CD4-positive, alpha-beta memory T cell (primary cell): ENCODE measurements around the gene NBPF1. TPM values are rescaled to one million over a fixed set of nuclear protein-coding genes. Genes with fewer than 3 reads are reported as not detected.
"Not testable (repeated sequence)": the region's sequence is repeated elsewhere in the genome, so short reads cannot be mapped to it uniquely, and the experiment has no call there.

ENCODE experiments used
- CTCF ChIA-PET: fragments of 350-600 bp; sonication (Branson Sonifier 250); formaldehyde crosslinking; loops from one replicate; lab custom pipeline; 2021; ENCODE audit warnings: inconsistent platforms; ENCODE audit not compliant: partially characterized antibody; lab: Charles Lee
- POLR2A ChIA-PET: fragments of 350-600 bp; sonication (Branson Sonifier 250); formaldehyde crosslinking; loops from one replicate; lab custom pipeline; 2021; ENCODE audit not compliant: partially characterized antibody; lab: Charles Lee
- DNase-seq, 5 donors: peaks; one replicate each; pipeline versions ENCODE4 v3.0.0 to v3.0.0-alpha.2; 2020 to 2022; ENCODE audit warnings: mixed read lengths in 1 of 5
- H3K27ac ChIP-seq: one replicate; pipeline ENCODE4 v1.7.0; 2013; ENCODE audit warnings: low read depth, low read length
- H3K27me3 ChIP-seq: 2 replicates; pipeline ENCODE4 v1.7.0; 2013; ENCODE audit warnings: mild to moderate bottlenecking, low read length, moderate library complexity; ENCODE audit not compliant: insufficient read depth
- H3K36me3 ChIP-seq: 2 replicates; pipeline ENCODE4 v1.7.0; 2013; ENCODE audit warnings: mild to moderate bottlenecking, low read length, moderate library complexity; ENCODE audit not compliant: insufficient read depth
- H3K4me1 ChIP-seq: 2 replicates; pipeline ENCODE4 v1.7.0; 2013; ENCODE audit warnings: mild to moderate bottlenecking, low read length, moderate library complexity; ENCODE audit not compliant: insufficient read depth
- H3K4me3 ChIP-seq, 2 donors: one replicate each; pipeline ENCODE4 v1.7.0; 2013; ENCODE audit warnings: low read length in 2 of 2, mild to moderate bottlenecking in 1 of 2
- H3K9me3 ChIP-seq, 2 donors: one replicate each; pipeline ENCODE4 v1.7.0; 2013; ENCODE audit warnings: low read length in 2 of 2, control low read depth in 1 of 2; ENCODE audit not compliant: control insufficient read depth in 1 of 2
- H3K27ac Mint-ChIP-seq, 7 donors: one replicate each; pipeline ENCODE4 v1.8.0; 2020 to 2021; ENCODE audit warnings: mixed read lengths in 7 of 7, mild to moderate bottlenecking in 6 of 7, inconsistent platforms in 3 of 7, moderate library complexity in 3 of 7
- H3K27me3 Mint-ChIP-seq, 2 donors: one replicate each; pipeline ENCODE4 v1.8.0; 2020 to 2021; ENCODE audit warnings: mixed read lengths in 2 of 2
- H3K36me3 Mint-ChIP-seq, 2 donors: one replicate each; pipeline ENCODE4 v1.8.0; 2020 to 2021; ENCODE audit warnings: mixed read lengths in 2 of 2, inconsistent platforms in 1 of 2, mild to moderate bottlenecking in 1 of 2
- H3K4me1 Mint-ChIP-seq, 4 donors: one replicate each; pipeline ENCODE4 v1.8.0; 2020 to 2021; ENCODE audit warnings: mixed read lengths in 4 of 4, mild to moderate bottlenecking in 1 of 4
- H3K4me3 Mint-ChIP-seq, 8 donors: one replicate each; pipeline ENCODE4 v1.8.0; 2020 to 2021; ENCODE audit warnings: mixed read lengths in 8 of 8, mild to moderate bottlenecking in 7 of 8, moderate library complexity in 6 of 8, inconsistent platforms in 3 of 8
- H3K9me3 Mint-ChIP-seq, 8 donors: one replicate each; pipeline ENCODE4 v1.8.0; 2020 to 2021; ENCODE audit warnings: mixed read lengths in 8 of 8, mild to moderate bottlenecking in 5 of 8, inconsistent platforms in 3 of 8, moderate library complexity in 1 of 8
- intact Hi-C: fragments of 100-400 bp; cut with micrococcal nuclease; formaldehyde crosslinking; loops from one replicate; pipeline ENCODE4 v1.15.1; 2023
- polyA plus RNA-seq, 2 donors: library from polyadenylated mRNA; unstranded; fragments of 300-500 nt; fragmentation: Illumina TruSeq; gene quantifications; one replicate each; pipeline ENCODE4 v1.2.3, GENCODE V29; 2021
- total RNA-seq, 2 experiments: library from RNA; stranded (reverse); gene quantifications; one replicate each; pipeline ENCODE4 v1.2.3, GENCODE V29; 2021

NBPF1 gene
- total and polyA plus RNA-seq, 4 experiments from 2014 or later, result 4.1 to 17.0 (median 13.5) TPM

GRCh38 chr1:16565324-16565723 is 48.0 kb downstream of the NBPF1 start:
- H3K4me3 Mint-ChIP-seq, H3K9me3 ChIP-seq, CTCF ChIA-PET, H3K4me1 ChIP-seq, H3K36me3 Mint-ChIP-seq, H3K4me3 ChIP-seq, H3K27me3 Mint-ChIP-seq, H3K27me3 ChIP-seq, H3K27ac Mint-ChIP-seq, H3K27ac ChIP-seq, H3K36me3 ChIP-seq, POLR2A ChIA-PET, DNase-seq, H3K4me1 Mint-ChIP-seq, H3K9me3 Mint-ChIP-seq, intact Hi-C loops: not testable (repeated sequence)

DNA sequence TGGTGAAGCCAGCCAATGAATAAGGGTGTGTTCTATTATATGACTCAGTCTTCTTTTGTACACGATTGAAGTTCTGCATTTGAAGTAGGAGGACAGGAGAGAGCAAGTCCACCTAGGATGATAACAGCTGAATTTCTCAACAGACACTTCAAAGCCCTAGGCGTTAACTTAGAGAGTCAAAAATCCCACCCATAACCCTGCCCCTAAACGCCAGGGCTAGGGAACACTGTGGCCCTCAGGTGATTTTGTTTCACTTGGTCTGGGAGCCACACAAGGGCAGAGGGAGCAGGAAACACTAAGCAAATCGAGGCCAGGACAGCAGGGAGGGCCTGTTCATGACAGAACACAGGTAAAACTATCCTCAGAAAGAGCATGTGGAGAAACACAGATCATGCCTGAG is 52.3 kb downstream of the NBPF1 start:
- H3K9me3 Mint-ChIP-seq, POLR2A ChIA-PET, intact Hi-C loops, H3K27me3 ChIP-seq, H3K4me1 ChIP-seq, H3K4me3 ChIP-seq, H3K4me1 Mint-ChIP-seq, H3K27me3 Mint-ChIP-seq, H3K9me3 ChIP-seq, H3K27ac Mint-ChIP-seq, H3K36me3 Mint-ChIP-seq, H3K36me3 ChIP-seq, DNase-seq, H3K27ac ChIP-seq, H3K4me3 Mint-ChIP-seq: not testable (repeated sequence)
- CTCF ChIA-PET, result interaction anchor here (1.5 kb wide), 1 partner anchor 146 kb away, joined by 3 read pairs; no protein-coding TSS in a partner anchor

DNA sequence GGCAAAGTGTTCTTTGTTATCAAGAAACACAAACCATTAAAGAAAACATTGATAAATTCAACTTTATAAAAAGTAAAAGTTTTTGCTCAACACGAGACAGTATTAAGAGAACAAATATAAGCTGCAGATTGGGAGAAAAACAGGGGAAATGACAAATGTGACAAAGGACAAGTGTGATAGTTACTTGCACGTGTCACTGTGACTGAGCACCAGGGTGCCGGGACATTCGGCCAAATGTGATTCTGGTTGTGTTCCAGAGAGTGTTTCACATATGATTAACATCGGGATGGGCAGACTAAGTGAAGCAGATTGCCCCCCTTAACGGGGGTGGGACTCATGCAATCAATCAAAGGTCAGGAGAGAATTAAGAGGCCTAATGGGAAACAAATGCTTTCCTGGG is 52.9 kb downstream of the NBPF1 start:
- H3K27me3 Mint-ChIP-seq, H3K4me1 Mint-ChIP-seq, DNase-seq, POLR2A ChIA-PET, H3K27me3 ChIP-seq, H3K4me1 ChIP-seq, H3K27ac ChIP-seq, H3K4me3 Mint-ChIP-seq, intact Hi-C loops, H3K4me3 ChIP-seq, H3K9me3 Mint-ChIP-seq, H3K36me3 ChIP-seq, H3K9me3 ChIP-seq, H3K36me3 Mint-ChIP-seq, H3K27ac Mint-ChIP-seq: not testable (repeated sequence)
- CTCF ChIA-PET, result interaction anchor here (1.5 kb wide), 1 partner anchor 146 kb away, joined by 3 read pairs; no protein-coding TSS in a partner anchor

DNA sequence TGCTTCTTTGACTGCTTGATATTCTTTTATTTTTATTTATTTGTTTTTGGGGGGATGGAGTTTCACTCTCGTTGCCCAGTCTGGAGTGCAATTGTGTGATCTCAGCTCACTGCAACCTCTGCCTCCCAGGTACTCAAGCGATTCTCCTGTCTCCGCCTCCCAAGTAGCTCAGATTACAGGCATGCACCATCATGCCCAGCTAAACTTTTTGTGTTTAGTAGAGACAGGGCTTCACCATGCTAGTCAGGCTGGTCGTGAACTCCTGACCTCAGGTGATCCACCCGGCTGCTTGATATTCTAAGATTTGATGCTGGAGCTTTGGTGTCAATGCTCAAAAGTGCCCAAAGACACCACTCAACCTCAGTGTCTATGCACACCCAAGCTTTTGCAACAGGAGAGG is 53.7 kb downstream of the NBPF1 start:
- H3K9me3 Mint-ChIP-seq, H3K9me3 ChIP-seq, H3K27ac Mint-ChIP-seq, H3K27ac ChIP-seq, intact Hi-C loops, H3K36me3 Mint-ChIP-seq, H3K4me1 Mint-ChIP-seq, H3K27me3 Mint-ChIP-seq, H3K4me3 ChIP-seq, H3K4me3 Mint-ChIP-seq, POLR2A ChIA-PET, DNase-seq, H3K36me3 ChIP-seq, H3K4me1 ChIP-seq, H3K27me3 ChIP-seq: not testable (repeated sequence)
- CTCF ChIA-PET, result interaction anchor here (1.5 kb wide), 1 partner anchor 147 kb away, joined by 3 read pairs; no protein-coding TSS in a partner anchor

GRCh38 chr1:16557034-16557433 is 56.3 kb downstream of the NBPF1 start:
- H3K36me3 ChIP-seq, H3K27ac ChIP-seq, intact Hi-C loops, H3K4me1 ChIP-seq, H3K4me3 Mint-ChIP-seq, H3K27me3 Mint-ChIP-seq, H3K4me1 Mint-ChIP-seq, H3K9me3 Mint-ChIP-seq, H3K27ac Mint-ChIP-seq, CTCF ChIA-PET, H3K27me3 ChIP-seq, H3K36me3 Mint-ChIP-seq, H3K9me3 ChIP-seq, H3K4me3 ChIP-seq, DNase-seq, POLR2A ChIA-PET: not testable (repeated sequence)

DNA sequence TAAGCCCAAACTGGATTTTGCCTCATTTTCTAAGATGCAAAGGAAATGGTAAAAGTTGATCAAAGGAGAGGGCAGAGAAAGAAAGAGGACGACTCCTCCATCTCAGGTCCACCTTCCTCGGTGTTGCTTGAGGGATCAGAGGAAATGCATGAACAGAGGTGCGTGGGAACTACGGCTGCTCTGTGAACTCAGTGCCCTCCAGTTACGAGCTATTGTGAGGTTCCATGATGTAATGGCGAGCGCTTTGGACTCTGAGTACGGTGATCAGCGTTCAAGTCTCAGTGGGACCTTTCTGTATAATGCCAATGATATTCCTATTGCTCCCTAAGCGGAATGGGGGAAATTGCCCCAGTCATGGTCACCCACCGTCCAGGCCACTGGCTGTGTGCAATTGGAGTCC is 60.1 kb downstream of the NBPF1 start:
- DNase-seq, H3K4me3 ChIP-seq, H3K4me1 Mint-ChIP-seq, CTCF ChIA-PET, H3K27me3 ChIP-seq, H3K27ac Mint-ChIP-seq, H3K9me3 ChIP-seq, intact Hi-C loops, H3K36me3 ChIP-seq, H3K27me3 Mint-ChIP-seq, POLR2A ChIA-PET, H3K36me3 Mint-ChIP-seq, H3K4me1 ChIP-seq, H3K4me3 Mint-ChIP-seq, H3K9me3 Mint-ChIP-seq, H3K27ac ChIP-seq: not testable (repeated sequence)

GRCh38 chr1:16550212-16550918 is 63.0 kb downstream of the NBPF1 start:
- H3K4me3 ChIP-seq, H3K4me3 Mint-ChIP-seq, H3K36me3 Mint-ChIP-seq, H3K36me3 ChIP-seq, H3K4me1 Mint-ChIP-seq, DNase-seq, POLR2A ChIA-PET, H3K27ac ChIP-seq, H3K9me3 Mint-ChIP-seq, intact Hi-C loops, H3K27me3 Mint-ChIP-seq, CTCF ChIA-PET, H3K27ac Mint-ChIP-seq, H3K9me3 ChIP-seq, H3K4me1 ChIP-seq, H3K27me3 ChIP-seq: not testable (repeated sequence)

DNA sequence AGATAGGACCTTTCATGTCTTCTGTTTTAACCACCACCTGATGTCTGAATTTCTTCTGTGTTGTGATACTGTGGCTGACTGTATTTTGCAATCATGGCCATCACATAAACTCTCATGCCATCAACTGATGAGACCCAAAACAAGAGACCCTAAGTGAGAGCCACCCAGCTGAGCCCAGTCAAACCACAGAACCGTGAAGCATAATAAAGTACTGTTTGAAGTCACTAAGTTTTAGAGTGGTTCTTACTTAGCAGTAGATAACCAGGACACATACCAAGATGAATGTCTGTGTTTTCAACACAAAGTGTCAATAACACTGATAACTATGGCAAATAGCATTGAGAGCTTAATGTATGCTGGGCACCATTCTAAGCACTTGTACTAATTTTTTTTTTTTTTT is 63.8 kb downstream of the NBPF1 start:
- H3K4me1 ChIP-seq, H3K9me3 ChIP-seq, H3K36me3 Mint-ChIP-seq, H3K27ac ChIP-seq, H3K36me3 ChIP-seq, H3K9me3 Mint-ChIP-seq, H3K27me3 Mint-ChIP-seq, H3K4me1 Mint-ChIP-seq, intact Hi-C loops, H3K27ac Mint-ChIP-seq, H3K4me3 ChIP-seq, H3K4me3 Mint-ChIP-seq, CTCF ChIA-PET, POLR2A ChIA-PET, H3K27me3 ChIP-seq, DNase-seq: not testable (repeated sequence)
